IMR-90 (cell line): ENCODE data around the gene OXER1. TPM values are rescaled to one million over a fixed set of nuclear protein-coding genes. Genes with fewer than 3 reads are reported as not detected.

ENCODE experiments used
- ATAC-seq: fragments of 200-7000 bp; cut with Tn5 transposase; 2 replicates; pipeline ENCODE4 v1.9.1; 2020; ENCODE audit warnings: low read depth, mild to moderate bottlenecking, moderate library complexity
- BruUV-seq: library from RNA; stranded (reverse); fragments of 400-500 nt; replicated peaks from 2 replicates; lab custom pipeline; 2021; lab: Mats Ljungman, UMichigan
- CTCF ChIA-PET: fragments of 300-600 bp; formaldehyde crosslinking; extraction: SDS; loops from one replicate; lab custom pipeline; 2021; ENCODE audit warnings: antibody characterized with exemption; lab: Yijun Ruan, JAX
- POLR2A ChIA-PET: fragments of 300-600 bp; sonication (Branson Sonifier 250); formaldehyde crosslinking; loops from one replicate; lab custom pipeline; 2022; ENCODE audit warnings: antibody characterized with exemption; ENCODE audit not compliant: unreplicated experiment; lab: Charles Lee
- DNase-seq: peaks from one replicate; pipeline ENCODE4 v3.0.0; 2013
- H2AFZ ChIP-seq: replicated peaks from 2 replicates; pipeline ENCODE3; 2013; ENCODE audit warnings: low read length, mild to moderate bottlenecking; ENCODE audit not compliant: poor library complexity
- H2AK5ac ChIP-seq: 2 replicates; pipeline ENCODE4 v1.6.1; 2013; ENCODE audit warnings: low read depth, low read length, inconsistent platforms
- H2AK9ac ChIP-seq: replicated peaks from 2 replicates; pipeline ENCODE3; 2013; ENCODE audit warnings: mild to moderate bottlenecking, low read depth, low read length, moderate library complexity; ENCODE audit not compliant: poor library complexity
- H2BK120ac ChIP-seq: 2 replicates; pipeline ENCODE4 v1.6.1; 2013; ENCODE audit warnings: low read depth, low read length, inconsistent platforms
- H2BK15ac ChIP-seq: 3 replicates; pipeline ENCODE4 v1.6.1; 2013; ENCODE audit warnings: low read depth, low read length, inconsistent platforms
- H2BK20ac ChIP-seq: 2 replicates; pipeline ENCODE4 v1.6.1; 2013; ENCODE audit warnings: low read depth, mild to moderate bottlenecking, inconsistent platforms, low read length, moderate library complexity
- H2BK5ac ChIP-seq: 2 replicates; pipeline ENCODE4 v1.6.1; 2013; ENCODE audit warnings: mild to moderate bottlenecking, low read depth, low read length, inconsistent platforms; ENCODE audit not compliant: poor library complexity, severe bottlenecking
- H3K14ac ChIP-seq: replicated peaks from 2 replicates; pipeline ENCODE4 v1.6.1; 2013; ENCODE audit warnings: low read depth, low read length, inconsistent platforms
- H3K18ac ChIP-seq: 2 replicates; pipeline ENCODE4 v1.6.1; 2013; ENCODE audit warnings: low read depth, low read length, control low read depth
- H3K23ac ChIP-seq: 2 replicates; pipeline ENCODE4 v1.6.1; 2013; ENCODE audit warnings: low read depth, low read length, inconsistent platforms
- H3K27ac ChIP-seq: 2 replicates; pipeline ENCODE4 v1.5.1; 2013; ENCODE audit warnings: mild to moderate bottlenecking, control low read depth, low read length; ENCODE audit not compliant: insufficient read depth
- H3K27me3 ChIP-seq: 2 replicates; pipeline ENCODE4 v1.6.1; 2013; ENCODE audit warnings: low read length; ENCODE audit not compliant: control insufficient read depth, insufficient read depth
- H3K36me3 ChIP-seq: 2 replicates; pipeline ENCODE4 v1.6.1; 2013; ENCODE audit warnings: low read length, mixed read lengths; ENCODE audit not compliant: control insufficient read depth, insufficient read depth
- H3K4ac ChIP-seq: 2 replicates; pipeline ENCODE4 v1.6.1; 2013; ENCODE audit warnings: low read depth, low read length, inconsistent platforms
- H3K4me1 ChIP-seq: 2 replicates; pipeline ENCODE4 v1.6.1; 2013; ENCODE audit warnings: low read length, mixed read lengths; ENCODE audit not compliant: control insufficient read depth, insufficient read depth
- H3K4me2 ChIP-seq: 2 replicates; pipeline ENCODE4 v1.6.1; 2013; ENCODE audit warnings: low read depth, mild to moderate bottlenecking, control low read depth, low read length, moderate library complexity
- H3K4me3 ChIP-seq: 2 replicates; pipeline ENCODE4 v1.5.1; 2013; ENCODE audit warnings: low read depth, mild to moderate bottlenecking, control low read depth, low read length, moderate library complexity; ENCODE audit not compliant: insufficient read depth
- H3K56ac ChIP-seq: 2 replicates; pipeline ENCODE4 v1.6.1; 2013; ENCODE audit warnings: low read length, inconsistent platforms; ENCODE audit not compliant: insufficient read depth; ENCODE audit errors: extremely low read depth
- H3K79me1 ChIP-seq, 2 experiments: 2 replicates each; pipeline ENCODE4 v1.6.1; 2013; ENCODE audit warnings: low read length in 2 of 2, inconsistent platforms in 1 of 2, low read depth in 1 of 2
- H3K9ac ChIP-seq: 2 replicates; pipeline ENCODE4 v1.6.1; 2013; ENCODE audit warnings: low read depth, low read length, control low read depth
- H3K9me1 ChIP-seq: 2 replicates; pipeline ENCODE4 v1.6.1; 2013; ENCODE audit warnings: low read length, inconsistent platforms; ENCODE audit not compliant: insufficient read depth
- H3K9me3 ChIP-seq: 2 replicates; pipeline ENCODE4 v1.6.1; 2013; ENCODE audit warnings: low read length; ENCODE audit not compliant: control insufficient read depth, insufficient read depth
- H4K20me1 ChIP-seq: 2 replicates; pipeline ENCODE4 v1.6.1; 2013; ENCODE audit warnings: low read length, inconsistent platforms; ENCODE audit not compliant: insufficient read depth
- H4K5ac ChIP-seq: 2 replicates; pipeline ENCODE4 v1.6.1; 2013; ENCODE audit warnings: mild to moderate bottlenecking, low read depth, low read length, control low read depth
- H4K8ac ChIP-seq, 2 experiments: 2 replicates each; pipeline ENCODE4 v1.6.1; 2013; ENCODE audit warnings: low read depth in 2 of 2, low read length in 2 of 2, control low read depth in 1 of 2, inconsistent platforms in 1 of 2
- H4K91ac ChIP-seq: 2 replicates; pipeline ENCODE4 v1.6.1; 2013; ENCODE audit warnings: low read depth, low read length, inconsistent platforms; ENCODE audit not compliant: insufficient read depth
- BHLHE40 ChIP-seq: fragments of 150-350 bp; IDR thresholded peaks from 2 replicates; pipeline ENCODE4 v1.6.1; 2016; ENCODE audit warnings: mild to moderate bottlenecking, low read depth, low read length
- CEBPB ChIP-seq: IDR thresholded peaks from 2 replicates; pipeline ENCODE4 v1.6.1; 2012; ENCODE audit warnings: low read depth, low read length, improper control_type of control experiment
- CHD1 ChIP-seq: IDR thresholded peaks from 2 replicates; pipeline ENCODE4 v1.6.1; 2012; ENCODE audit warnings: low read depth, low read length, improper control_type of control experiment
- CTCF ChIP-seq: conservative IDR thresholded peaks from 2 replicates; pipeline ENCODE4 v1.5.1; 2012; ENCODE audit warnings: mild to moderate bottlenecking, low read depth, low read length, improper control_type of control experiment
- ELK1 ChIP-seq: fragments of 150-350 bp; IDR thresholded peaks from 2 replicates; pipeline ENCODE4 v1.6.1; 2016; ENCODE audit warnings: low read depth, mild to moderate bottlenecking, low read length, moderate library complexity, borderline replicate concordance
- MAFK ChIP-seq: IDR thresholded peaks from 2 replicates; pipeline ENCODE4 v1.6.1; 2012; ENCODE audit warnings: low read depth, low read length, improper control_type of control experiment
- MAZ ChIP-seq: IDR thresholded peaks from 2 replicates; pipeline ENCODE4 v1.6.1; 2012; ENCODE audit warnings: low read depth, mild to moderate bottlenecking, low read length, improper control_type of control experiment, moderate library complexity, borderline replicate concordance
- RAD21 ChIP-seq: IDR thresholded peaks from 2 replicates; pipeline ENCODE4 v1.6.1; 2012; ENCODE audit warnings: low read length, improper control_type of control experiment
- RCOR1 ChIP-seq: IDR thresholded peaks from 2 replicates; pipeline ENCODE4 v1.6.1; 2012; ENCODE audit warnings: mild to moderate bottlenecking, low read length, improper control_type of control experiment; ENCODE audit not compliant: insufficient replicate concordance
- SMC3 ChIP-seq: fragments of 150-350 bp; IDR thresholded peaks from 2 replicates; pipeline ENCODE4 v1.6.1; 2016; ENCODE audit warnings: low read depth, mild to moderate bottlenecking, antibody characterized with exemption, low read length, moderate library complexity
- USF2 ChIP-seq: fragments of 150-350 bp; IDR thresholded peaks from 2 replicates; pipeline ENCODE4 v1.6.1; 2017; ENCODE audit warnings: mild to moderate bottlenecking, antibody characterized with exemption, low read length, low read depth
- WGBS, 2 experiments: methylation state at CpG; one replicate each; pipeline versions ENCODE4 v1.1.5 to v1.1.7; 2013; ENCODE audit warnings: missing lambda C conversion rate in 2 of 2; ENCODE audit not compliant: insufficient read length in 1 of 2; ENCODE audit errors: extremely low coverage in 2 of 2; 5-methylcytosine and 5-hydroxymethylcytosine counted together
- dilution Hi-C: fragments of 300-500 bp; cut with HindIII; formaldehyde crosslinking; loops from one replicate; pipeline ENCODE4 v1.14.3; 2018; ENCODE audit warnings: low sequenced_read_pairs; ENCODE audit not compliant: unreplicated experiment
- in situ Hi-C: fragments of 300-500 bp; cut with MboI; formaldehyde crosslinking; loops from 3 replicates; pipeline ENCODE4 v1.14.3; 2019; ENCODE audit warnings: low sequenced_read_pairs, inconsistent platforms, mixed read lengths
- intact Hi-C: fragments of 100-400 bp; cut with micrococcal nuclease; formaldehyde crosslinking; loops from 2 replicates; pipeline ENCODE4 v1.10.0; 2022
- polyA plus RNA-seq, 3 experiments: library from polyadenylated mRNA; depleted of rRNA; stranded (reverse); fragments of >200 nt; gene quantifications; 2 replicates each; pipeline ENCODE4 v1.2.3, GENCODE V29; 2012; ENCODE audit warnings: low replicate concordance in 1 of 3
- total RNA-seq: library from RNA; depleted of rRNA; stranded (reverse); fragments of >200 nt; gene quantifications from 2 replicates; pipeline ENCODE4 v1.2.3, GENCODE V29; 2012

OXER1 gene
- total and polyA plus RNA-seq, 2 of the 4 experiments (the other 2 are of a cell fraction) = not detected

GRCh38 chr2:42788882-42789281, 24.9 kb upstream of the OXER1 start:
- intact Hi-C loops = no loop called here
- no CpG with 5 or more reads among the region's 4 CpGs for WGBS, 2 experiments
- H4K91ac ChIP-seq = no peak overlapping the region
- no peaks in the 10 kb centered on the region for H3K79me1 ChIP-seq
- in situ Hi-C loops = no loop called here
- no peak overlapping the region for H3K9ac ChIP-seq
- no peak overlapping the region for H2BK120ac ChIP-seq
- H2BK5ac ChIP-seq = no peak overlapping the region
- ChIA-PET CTCF (no interaction called here), POLR2A (no interaction called here)
- H3K9me3 ChIP-seq = no peaks in the 10 kb centered on the region
- dilution Hi-C loops = no loop called here
- no peaks in the 10 kb centered on the region for H4K20me1 ChIP-seq
- H4K5ac ChIP-seq = no peak overlapping the region
- H3K18ac ChIP-seq = no peak overlapping the region
- no TSS peak for BruUV-seq
- no peak overlapping the region for H3K23ac ChIP-seq
- no peak overlapping the region for H2BK20ac ChIP-seq
- no peaks in the 10 kb centered on the region for H3K36me3 ChIP-seq
- TF ChIP-seq CTCF (no peak), RAD21 (no peak), USF2 (no peak), RCOR1 (no peak), SMC3 (no peak), CEBPB (no peak), MAFK (no peak), MAZ (no peak), ELK1 (no peak), CHD1 (no peak), BHLHE40 (no peak)
- H2AFZ ChIP-seq = no peak overlapping the region
- no peak for ATAC-seq
- no peak overlapping the region for H3K4ac ChIP-seq
- H3K56ac ChIP-seq = no peak overlapping the region
- H2AK9ac ChIP-seq = no peak overlapping the region
- H3K27ac ChIP-seq = no peak overlapping the region
- H3K4me3 ChIP-seq = no peak overlapping the region
- no peaks in the 10 kb centered on the region for H3K9me1 ChIP-seq
- H3K14ac ChIP-seq = no peak overlapping the region
- H3K4me1 ChIP-seq = no peaks in the 10 kb centered on the region; the same call in 1 of the 2 replicates
- DNase-seq = no peak
- H4K8ac ChIP-seq = no peak overlapping the region
- no peak overlapping the region for H2BK15ac ChIP-seq
- no peak overlapping the region for H3K4me2 ChIP-seq
- no peak overlapping the region for H2AK5ac ChIP-seq
- peaks cover 38% of the 10 kb centered on the region for H3K27me3 ChIP-seq
